ENCODE measurements around the gene UBE2S.
A peak's percentile ranks its signal among the peaks of the same experiment; 100 is the strongest.

- no peak for TF ChIP-seq REST (IDR thresholded peaks at IDR 0.05; ENCODE audit: insufficient read depth in 1 of 2, low read depth in 2 of 2, low read length in 1 of 2)
- peak; percentile 97 for TF ChIP-seq CTCF (IDR thresholded peaks at IDR 0.05)
Measured at GRCh38 chr19:55454787-55455243, 47.2 kb upstream of the UBE2S start.
